Stimulated activated CD4-positive, alpha-beta T cell treated with anti-CD3 and anti-CD28 coated beads, Interleukin-15, amount 100 ng/mL, for 1 hour (primary cell): ENCODE results near the gene RNF144A.

Source experiments
- DNase-seq, 2 donors: peaks; one replicate each; pipeline ENCODE4 v3.0.0-alpha.2; 2020; ENCODE audit warnings: low read depth in 1 of 2, low spot score in 1 of 2

The RNF144A gene

DNA sequence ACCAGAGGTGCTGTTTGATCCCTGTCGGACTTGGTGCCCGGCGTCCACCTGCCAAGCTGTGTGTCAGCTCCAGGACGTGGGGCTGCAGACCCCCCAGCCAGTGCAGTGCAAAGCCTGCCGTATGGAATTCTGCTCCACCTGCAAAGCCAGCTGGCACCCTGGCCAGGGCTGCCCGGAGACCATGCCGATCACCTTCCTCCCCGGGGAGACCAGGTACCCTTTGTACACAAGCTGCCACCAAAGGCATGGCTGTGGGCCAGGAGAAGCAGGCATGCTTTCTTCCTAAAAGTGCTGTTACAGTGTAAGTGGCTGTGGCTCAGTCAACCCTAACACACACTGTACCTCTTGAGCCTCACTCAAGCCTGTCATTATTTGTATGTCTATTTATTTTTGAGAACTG is 103.3 kb downstream of the RNF144A start:
- DNase-seq: no peak

DNA sequence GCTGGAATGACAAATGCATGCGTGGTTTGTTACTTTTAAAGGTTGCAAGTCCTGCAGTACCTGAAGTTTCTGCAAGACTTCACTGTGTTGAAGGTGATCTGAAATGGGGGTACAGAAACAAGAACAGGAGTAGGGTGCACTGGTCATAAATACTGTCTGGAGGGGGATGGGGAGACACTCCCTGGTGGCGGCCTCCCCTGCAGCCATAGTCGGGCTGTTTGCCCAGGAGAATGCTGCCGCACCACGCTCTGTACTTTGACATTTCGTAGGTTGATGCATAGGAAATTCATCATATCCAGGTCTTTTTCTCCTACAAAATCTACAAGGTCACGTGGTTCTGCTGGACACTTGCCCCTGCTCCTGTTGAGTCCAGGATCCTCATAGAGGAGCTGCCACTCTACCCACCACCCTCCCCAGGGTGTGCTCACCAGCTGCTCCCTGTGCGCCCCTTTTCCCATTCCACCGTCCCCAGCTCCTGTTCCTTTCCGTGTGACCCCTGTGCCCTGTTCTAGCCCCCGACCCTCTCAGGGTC is 103.8 kb downstream of the RNF144A start:
- DNase-seq: no peak

DNA sequence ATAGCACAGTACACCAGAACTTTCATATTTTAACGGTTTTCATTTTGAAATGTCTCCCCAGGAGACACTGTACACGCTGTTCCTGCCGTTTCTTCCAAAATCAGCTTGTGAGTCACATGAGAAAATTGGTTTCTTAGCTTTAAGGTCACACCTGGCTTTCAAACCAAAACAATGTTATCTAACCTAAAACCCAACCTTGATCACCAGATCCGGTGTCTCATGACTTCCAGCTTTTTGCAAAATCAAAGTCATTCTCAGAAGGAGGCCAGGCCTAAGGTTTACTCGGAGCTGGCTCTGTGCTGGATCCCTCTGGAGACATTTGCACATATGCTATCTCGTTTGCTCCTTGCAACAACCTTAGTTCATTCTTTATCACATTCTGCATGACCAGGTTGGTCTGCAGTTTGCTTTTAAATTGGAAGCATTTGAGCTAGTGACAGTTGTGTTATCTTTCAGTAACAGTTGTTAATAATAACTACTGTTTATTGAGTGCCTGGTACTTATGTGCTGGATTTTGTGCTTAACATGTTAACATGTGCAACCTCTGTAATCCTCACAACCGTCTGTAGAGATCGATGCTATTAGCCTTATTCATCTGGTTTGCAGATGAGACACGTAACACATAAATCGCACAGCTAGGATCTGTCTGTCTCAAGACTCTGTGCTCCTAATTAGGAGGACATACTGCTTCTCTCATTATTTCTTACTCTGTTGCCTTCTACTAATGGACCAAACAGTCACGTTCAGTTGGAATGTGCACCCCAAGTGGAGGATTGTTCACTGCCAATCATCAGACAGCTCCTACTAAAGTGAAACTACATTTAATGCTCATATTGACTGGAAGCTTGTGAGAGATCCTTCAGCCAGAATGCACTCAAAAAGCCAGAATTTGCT is 105.5 kb downstream of the RNF144A start:
- no peak for DNase-seq

DNA sequence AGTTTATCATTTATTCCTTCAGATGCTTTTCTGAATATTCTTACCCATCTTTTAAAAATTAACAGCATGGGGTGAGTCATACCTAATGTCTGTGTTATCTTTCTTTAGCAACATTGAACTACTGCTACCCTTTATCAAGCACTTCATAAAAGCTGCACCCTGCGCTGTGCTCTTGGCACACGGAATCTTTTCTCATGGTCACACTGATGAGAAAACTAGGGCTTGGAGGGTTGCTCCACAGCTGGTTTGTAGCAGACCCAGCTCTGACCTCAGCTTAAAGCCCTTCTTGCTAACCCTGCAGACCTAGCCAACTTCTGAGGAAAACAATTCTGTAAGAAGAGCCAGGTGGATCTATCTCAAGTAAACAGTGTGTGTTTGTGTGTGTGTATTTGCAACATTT is 106.3 kb downstream of the RNF144A start:
- DNase-seq: no peak

DNA sequence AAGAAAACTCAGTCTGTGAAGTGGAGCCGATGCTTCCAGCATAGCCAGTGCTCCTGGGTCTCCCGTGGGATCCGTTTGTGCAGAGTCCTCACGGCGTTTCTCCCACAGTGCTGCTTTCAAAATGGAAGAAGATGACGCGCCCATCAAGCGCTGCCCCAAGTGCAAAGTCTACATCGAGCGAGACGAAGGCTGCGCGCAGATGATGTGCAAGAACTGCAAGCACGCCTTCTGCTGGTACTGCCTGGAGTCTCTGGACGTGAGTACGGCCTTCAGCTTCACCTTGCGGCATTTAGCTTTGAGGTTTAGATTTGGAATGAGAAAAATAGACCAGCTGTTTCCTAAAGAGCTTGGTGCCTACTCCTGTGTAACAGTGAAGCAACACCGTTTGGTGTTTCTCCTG is 107.0 kb downstream of the RNF144A start:
- DNase-seq: no peak

DNA sequence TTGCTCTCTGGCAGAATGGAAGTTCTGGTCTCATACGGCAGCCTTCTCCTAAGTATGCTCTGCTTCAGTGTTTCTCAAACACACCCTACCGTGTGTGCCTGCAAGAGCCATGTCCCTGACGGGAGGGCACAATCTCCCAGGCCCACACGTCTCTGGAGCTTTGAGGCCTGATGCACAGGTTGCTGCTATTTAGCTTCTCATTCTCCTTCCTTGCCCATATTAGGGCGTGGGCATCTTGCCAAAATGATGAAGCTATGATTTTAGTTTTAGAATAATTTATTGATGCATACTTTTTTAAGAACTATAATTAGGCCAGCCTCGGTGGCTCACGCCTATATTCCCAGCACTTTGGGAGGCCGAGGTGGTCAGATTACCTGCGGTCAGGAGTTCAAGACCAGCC is 107.9 kb downstream of the RNF144A start:
- DNase-seq: no peak

DNA sequence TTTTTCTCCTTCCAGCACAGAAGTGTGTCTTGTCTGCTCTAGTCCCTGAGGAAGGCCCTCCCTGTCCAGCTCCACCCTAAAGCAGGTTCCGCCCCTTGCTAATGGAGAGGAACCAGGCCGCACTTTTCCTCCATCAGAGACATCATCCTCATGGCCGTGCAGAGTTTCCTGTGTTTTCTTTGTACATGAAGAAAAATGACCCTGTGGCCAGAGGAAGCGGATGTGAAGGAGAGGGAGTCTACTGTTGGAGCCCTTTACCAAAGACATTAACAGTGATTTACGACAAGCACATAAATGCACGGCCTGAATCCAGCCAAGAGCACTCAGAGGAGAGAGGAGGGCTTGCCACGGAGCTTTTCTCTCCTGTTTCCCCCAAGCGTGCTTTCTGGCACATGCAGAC is 109.5 kb downstream of the RNF144A start:
- no peak for DNase-seq

DNA sequence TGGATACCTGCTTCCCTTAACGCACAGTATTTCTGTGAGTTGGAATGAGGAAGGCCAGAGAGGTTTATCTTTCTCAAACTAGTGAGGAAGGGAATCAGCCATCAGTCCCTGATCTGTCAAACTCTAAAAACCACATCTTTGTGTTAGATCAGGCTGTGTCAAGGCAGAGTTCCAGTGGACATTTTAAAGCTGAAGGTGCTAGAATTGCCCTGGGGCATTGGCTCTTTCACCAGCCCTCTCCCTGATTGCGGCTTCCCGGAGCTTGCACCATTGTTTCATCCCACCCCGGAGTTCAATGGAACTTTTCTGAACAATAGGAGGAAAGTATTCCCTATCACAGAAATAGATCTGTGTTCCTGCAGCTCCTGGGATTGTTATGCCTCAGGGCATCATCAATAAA is 110.2 kb downstream of the RNF144A start:
- DNase-seq: no peak

DNA sequence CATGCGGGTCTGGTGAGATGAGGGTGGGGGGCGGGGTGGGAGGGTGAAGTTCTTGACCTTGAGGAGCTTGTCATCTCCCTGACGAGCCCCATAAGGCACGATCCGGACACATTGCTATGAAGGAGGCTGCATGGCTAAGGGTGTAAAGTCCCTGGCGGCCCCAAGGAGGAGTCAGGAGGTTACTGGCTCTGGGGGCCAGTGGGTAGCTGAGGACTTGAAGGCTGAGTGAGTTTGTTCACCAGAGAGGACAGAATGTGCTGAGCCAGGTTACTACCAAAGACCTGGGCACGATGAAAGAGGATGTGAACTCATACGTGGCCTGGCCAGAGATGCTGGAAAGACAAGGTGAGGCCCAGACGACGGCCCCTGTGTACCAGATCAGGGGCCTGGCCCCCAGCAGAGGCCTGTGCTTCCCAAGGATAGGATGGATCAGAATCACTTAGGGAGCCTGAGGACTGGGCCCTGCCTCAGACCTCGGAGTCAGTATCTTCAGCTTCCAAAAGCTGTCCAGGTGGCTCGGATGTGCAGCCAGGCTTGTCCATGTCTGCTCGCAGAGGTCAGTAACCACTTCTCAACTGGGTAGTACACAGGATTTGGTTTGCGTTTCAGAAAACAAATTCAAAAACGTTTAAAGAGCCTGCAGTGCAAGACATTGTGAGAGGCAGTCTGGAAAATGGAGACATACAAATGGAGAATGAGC is 110.9 kb downstream of the RNF144A start:
- DNase-seq: no peak

DNA sequence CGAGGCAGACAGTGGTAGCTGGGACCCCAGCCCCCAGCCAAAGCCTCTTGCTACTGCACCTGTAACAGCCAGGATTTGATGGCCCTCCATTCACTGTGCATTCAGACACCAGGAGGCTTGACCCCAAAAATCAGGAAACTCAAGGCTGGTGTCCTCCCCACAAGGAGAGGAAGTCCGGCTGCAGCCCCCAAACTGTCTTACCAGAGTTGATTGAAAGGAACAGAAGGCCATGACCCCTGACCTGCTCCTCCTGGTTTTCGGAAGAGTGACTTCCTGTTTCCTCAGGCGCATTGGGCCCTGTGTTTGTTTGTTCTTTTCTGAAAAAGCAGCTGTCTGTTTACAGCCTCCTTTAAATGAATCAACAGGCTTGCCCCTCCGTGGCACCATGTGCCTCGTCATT is 111.6 kb downstream of the RNF144A start:
- DNase-seq: no peak

DNA sequence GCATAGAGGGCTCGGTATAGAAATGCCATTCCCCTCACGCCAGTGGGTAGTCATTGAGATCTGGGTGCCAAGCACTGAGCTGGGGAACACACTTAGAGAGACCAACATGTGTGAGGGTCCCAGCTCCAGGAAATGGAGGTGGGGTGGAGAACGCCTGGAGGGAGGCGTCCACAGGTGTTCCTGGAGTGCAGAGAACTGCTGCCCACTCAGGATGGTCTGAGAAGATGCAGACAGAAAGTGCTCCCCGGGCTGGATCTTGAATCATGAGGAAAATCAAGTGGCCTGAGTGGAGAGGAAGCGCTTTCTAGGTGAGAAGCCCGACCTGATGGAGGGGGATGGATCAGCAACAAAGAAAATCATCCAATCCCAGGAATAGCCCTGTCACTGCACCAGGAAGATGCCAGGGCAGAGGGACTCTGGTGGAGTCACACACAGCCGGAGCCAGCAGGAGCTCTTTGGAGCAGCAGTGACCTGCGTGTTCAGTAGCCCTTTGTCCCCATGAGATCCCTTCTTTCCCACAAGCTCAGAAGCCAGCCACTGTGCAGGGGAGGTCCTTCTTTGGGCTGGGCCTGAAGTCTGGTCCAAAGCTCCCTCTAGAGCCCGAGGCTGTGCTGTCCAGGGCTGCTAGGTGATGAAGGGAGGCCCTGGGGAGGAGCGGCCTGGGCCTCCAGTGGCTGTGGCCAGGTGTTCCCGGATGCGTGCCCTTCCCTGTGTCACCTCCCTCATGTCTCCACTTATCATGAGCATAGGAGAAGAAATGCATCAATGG is 112.3 kb downstream of the RNF144A start:
- DNase-seq: no peak

DNA sequence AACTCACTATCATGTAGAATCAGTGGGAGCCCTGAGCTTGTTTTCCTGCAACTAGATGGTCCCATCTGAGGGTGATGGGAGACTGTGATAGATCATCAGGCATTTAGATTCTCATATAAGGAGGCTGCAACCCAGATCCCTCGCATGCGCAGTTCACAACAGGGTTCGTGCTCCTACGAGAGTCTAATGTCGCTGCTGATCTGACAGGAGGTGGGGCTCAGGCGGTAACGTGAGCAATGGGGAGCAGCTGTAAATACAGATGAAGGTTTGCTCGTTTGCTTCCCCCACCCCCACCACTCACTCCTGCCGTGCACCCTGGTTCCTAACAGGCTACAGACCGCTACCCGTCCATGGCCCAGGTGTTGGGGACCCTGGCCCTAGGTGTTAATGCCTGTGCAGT is 113.6 kb downstream of the RNF144A start:
- DNase-seq: no peak

DNA sequence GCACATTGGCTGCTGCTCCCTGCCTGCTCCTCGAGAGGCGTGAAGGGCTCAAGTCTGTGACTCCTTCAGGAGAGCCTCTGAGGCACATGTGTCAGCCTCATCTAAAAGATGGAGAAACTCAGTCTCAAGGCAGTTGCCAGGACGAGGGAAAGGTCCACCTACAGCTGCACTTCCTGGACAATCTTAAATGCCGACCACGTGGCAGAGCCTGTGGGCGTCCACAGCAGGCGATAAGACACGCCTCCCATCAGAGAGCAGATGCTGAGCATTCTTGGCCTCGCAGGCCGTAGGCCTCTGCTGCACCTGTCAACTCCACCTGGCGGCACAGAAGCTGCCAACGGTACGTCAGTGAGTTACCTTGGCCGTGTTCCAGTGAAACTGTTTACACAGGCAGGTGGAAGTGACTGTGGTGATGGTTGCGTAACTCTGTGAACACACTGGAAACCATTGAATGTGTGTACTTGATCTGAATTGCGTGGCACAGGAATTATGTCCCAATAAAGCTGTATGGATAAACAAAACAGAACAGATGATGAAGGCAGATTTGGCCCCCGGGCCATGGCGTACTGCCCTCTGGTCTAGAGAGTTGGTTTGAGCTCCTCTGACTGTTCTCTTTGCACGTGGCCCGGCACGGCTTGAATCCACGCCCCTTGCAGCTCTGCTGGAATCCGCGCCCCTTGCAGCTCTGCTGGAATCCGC is 114.5 kb downstream of the RNF144A start:
- DNase-seq: peak; percentile 12 to 23

DNA sequence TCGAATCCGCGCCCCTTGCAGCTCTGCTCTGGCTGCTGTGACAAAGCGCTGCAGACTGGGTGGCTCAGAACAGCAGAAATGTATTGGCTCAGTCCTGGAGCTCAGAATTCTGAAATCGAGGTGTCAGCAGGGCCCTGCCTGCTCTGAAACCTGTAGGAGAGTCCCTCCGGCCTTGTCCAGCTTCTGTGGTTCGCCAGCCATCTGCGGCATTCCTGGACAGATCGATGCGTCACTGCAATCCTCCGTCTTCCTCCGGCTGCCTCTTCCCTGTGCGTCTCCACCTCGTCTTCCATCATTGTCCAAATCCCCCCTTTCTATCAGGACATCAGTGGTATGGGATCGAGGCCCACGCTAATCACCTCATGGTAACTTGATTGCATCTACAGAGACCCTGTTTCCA is 115.2 kb downstream of the RNF144A start:
- DNase-seq: no peak

DNA sequence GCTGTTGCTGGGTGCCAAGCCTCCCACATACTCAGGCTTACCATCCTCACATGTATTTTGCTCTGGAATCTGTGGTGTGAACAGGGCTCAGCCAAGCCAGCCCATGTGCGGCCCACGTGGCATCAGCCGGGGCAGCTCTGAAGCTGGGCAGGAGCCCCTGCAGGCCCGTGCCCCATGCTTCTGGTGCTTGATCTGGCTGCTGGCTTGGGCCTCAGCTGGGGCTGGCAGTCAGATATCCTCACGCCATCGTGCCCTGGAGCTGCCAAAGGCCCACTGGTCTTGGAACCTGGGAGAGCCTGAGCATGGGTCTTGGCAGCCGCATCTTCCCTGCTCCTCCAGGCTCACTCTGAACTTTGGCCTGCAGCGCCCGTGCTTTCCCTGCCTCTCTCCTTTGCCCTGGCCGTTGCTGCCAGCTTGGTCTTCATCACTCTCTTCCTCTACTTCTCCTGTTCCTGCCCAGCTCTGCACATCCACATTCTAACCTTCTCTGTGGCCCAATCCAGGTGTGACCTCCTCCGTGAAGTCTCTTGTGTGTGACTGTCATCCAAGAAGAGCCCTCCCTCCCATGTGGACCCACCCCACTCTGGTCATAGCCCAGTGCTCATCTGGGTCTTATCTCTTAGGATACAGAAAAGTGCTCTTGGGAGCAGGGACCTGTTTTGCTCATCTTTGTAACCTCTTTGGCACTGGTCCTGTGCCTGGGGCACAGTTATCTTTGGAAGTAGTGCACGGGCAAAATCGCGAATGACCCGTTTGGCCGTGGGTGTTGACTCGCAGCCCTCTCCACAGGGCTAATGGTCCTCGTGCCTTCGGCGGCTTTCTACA is 116.1 kb downstream of the RNF144A start:
- no peak for DNase-seq

DNA sequence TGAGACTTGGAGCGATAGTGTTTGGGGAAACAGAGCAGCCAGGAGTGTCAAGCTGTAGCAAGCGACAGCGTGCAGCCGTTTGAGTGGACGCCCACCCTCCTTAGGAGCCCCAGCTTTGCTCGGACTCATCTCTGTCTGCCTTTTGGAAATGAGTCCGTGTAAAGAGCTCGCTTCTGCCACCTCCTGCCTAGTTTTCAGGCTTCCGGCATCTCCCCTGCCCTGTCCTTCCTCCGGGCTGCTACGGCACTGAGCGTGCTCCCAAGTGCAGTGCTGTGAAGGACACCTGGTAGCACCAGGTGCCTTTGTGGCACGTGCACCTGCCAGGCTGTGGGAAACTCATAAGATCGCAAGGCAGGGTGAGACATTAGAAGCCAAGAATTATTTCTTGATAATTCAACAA is 117.1 kb downstream of the RNF144A start:
- DNase-seq: no peak

DNA sequence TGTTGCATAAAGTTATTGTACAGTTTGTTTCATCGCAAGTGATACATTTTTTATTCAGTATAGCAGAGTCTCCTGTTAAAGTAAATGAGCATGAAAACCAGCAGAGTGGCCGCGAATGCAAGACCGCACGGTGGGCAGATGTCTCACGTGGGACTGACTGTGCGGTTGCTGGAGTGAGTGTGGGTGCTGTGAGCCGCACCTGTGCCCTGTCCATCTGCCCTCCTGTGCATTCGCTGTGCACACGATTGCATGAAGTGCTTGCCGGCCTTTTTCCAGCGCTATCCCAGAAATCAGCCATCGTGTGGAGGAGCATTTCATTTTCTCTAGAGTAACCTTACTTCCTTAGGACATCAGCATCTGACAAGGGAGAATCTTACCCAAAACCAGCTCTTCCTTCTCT is 118.7 kb downstream of the RNF144A start:
- DNase-seq: no peak

DNA sequence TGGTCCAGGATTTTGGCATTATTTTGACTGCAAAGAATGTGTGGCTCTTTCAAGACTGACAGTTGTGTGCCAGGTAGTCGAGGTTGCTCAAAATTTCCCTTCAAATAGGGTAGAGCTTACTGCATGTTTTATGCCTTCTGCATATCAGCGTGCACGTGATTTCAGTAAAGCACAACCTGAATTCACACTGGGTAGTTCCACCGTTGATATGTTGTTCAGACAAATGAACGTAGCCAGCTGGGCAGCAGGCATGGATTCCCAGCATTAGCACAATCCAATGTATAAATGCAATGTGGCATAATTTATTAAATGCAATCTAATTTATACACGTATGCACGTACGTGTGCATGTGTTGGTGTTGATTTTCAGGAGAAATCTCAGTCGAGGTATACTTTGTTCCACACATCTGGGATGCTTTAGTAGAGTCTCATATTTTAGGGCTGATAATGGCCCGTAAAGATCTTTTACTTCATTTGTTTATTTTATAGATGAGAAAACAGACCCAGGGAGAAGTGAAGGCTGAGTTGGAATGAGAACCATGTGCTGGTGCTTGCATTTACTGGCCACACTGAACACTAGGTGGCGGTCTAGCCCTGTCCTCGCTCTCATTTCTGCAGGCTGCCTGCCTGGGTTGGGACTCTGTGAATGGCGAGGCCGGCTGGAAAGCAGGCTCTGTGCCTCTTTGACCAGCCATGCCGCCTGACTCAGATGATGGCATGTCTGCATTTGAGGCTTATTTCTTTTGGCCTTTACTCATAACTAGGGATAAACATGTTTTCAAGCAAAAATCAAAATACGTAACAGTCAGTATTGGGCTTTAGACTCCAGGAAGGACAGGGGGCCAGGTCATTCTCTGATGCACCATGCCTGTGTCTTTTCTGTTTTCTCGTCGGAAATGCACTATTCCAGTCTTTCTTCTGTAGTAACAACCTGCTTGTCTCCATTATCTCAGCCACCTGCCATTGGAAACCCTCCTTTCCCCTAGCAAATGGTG is 120.4 kb downstream of the RNF144A start:
- peak in 1 of 2 donors; percentile 28 for DNase-seq

DNA sequence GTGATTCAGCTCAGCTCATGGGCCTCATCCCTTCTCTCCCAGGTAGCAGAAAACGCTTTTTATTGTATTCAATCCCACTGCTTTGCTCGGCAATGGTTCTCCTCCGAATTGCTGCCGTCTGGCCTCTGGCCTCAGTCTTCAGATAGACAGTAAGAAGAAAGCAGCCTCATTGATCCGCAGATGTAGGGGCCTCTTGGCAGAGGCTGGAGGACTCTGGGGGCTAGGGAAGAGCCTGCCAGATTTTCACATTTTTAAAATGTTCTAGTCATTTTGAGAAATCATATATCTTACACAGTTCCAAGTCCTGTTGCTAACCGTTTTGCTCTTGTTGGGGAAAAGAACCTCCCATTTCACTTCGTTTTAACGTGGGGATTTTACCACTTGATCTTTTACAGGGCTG is 123.3 kb downstream of the RNF144A start:
- no peak for DNase-seq
